ENCODE results near the gene CLPTM1L.

- TF ChIP-seq, protein P1, sequence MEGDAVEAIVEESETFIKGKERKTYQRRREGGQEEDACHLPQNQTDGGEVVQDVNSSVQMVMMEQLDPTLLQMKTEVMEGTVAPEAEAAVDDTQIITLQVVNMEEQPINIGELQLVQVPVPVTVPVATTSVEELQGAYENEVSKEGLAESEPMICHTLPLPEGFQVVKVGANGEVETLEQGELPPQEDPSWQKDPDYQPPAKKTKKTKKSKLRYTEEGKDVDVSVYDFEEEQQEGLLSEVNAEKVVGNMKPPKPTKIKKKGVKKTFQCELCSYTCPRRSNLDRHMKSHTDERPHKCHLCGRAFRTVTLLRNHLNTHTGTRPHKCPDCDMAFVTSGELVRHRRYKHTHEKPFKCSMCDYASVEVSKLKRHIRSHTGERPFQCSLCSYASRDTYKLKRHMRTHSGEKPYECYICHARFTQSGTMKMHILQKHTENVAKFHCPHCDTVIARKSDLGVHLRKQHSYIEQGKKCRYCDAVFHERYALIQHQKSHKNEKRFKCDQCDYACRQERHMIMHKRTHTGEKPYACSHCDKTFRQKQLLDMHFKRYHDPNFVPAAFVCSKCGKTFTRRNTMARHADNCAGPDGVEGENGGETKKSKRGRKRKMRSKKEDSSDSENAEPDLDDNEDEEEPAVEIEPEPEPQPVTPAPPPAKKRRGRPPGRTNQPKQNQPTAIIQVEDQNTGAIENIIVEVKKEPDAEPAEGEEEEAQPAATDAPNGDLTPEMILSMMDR (IDR thresholded peaks at IDR 0.05), result no peak
- no peak for TF ChIP-seq POLR2A (IDR thresholded peaks at IDR 0.05)
Measured at GRCh38 chr5:1298067-1298551, 46.8 kb downstream of the CLPTM1L start.
